Ramos (cell line): Measurements from ENCODE around the gene COL13A1.

ENCODE experiments used
- in situ Hi-C: fragments of 300-500 bp; cut with MboI; formaldehyde crosslinking; loops from one replicate; pipeline ENCODE4 v1.14.3; 2022; ENCODE audit warnings: low sequenced_read_pairs; ENCODE audit not compliant: unreplicated experiment

COL13A1 gene

GRCh38 chr10:69789164-69789576, 12.5 kb upstream of the COL13A1 start:
- in situ Hi-C loops = no loop called here

- in situ Hi-C loops = no loop called here
Observed at GRCh38 chr10:69791812-69792211, 9.9 kb upstream of the COL13A1 start.

- in situ Hi-C loops = no loop called here
Observed at GRCh38 chr10:69792341-69792740, 9.4 kb upstream of the COL13A1 start.

GRCh38 chr10:69794673-69795072, 7.0 kb upstream of the COL13A1 start:
- in situ Hi-C loops = no loop called here

- in situ Hi-C loops = no loop called here
Observed at GRCh38 chr10:69795242-69795934, 6.3 kb upstream of the COL13A1 start.

- in situ Hi-C loops = no loop called here
Observed at GRCh38 chr10:69797959-69798358, 3.7 kb upstream of the COL13A1 start.

- in situ Hi-C loops = no loop called here
Observed at GRCh38 chr10:69800109-69800508, 1.6 kb upstream of the COL13A1 start.

GRCh38 chr10:69800665-69801064, 1.0 kb upstream of the COL13A1 start:
- in situ Hi-C loops = no loop called here

- in situ Hi-C loops = no loop called here
Observed at GRCh38 chr10:69801094-69801433, 642 bp upstream of the COL13A1 start.

- in situ Hi-C loops = no loop called here
Observed at GRCh38 chr10:69802424-69803161, 887 bp downstream of the COL13A1 start.

- in situ Hi-C loops = no loop called here
Observed at GRCh38 chr10:69803809-69804208, 2.1 kb downstream of the COL13A1 start.

GRCh38 chr10:69804775-69805174, 3.1 kb downstream of the COL13A1 start:
- in situ Hi-C loops = no loop called here

GRCh38 chr10:69807122-69807521, 5.4 kb downstream of the COL13A1 start:
- in situ Hi-C loops = no loop called here

GRCh38 chr10:69807696-69808095, 6.0 kb downstream of the COL13A1 start:
- in situ Hi-C loops = no loop called here

GRCh38 chr10:69809318-69809717, 7.6 kb downstream of the COL13A1 start:
- in situ Hi-C loops = no loop called here

GRCh38 chr10:69810097-69810496, 8.4 kb downstream of the COL13A1 start:
- in situ Hi-C loops = no loop called here

- in situ Hi-C loops = no loop called here
Observed at GRCh38 chr10:69810675-69811397, 9.1 kb downstream of the COL13A1 start.

- in situ Hi-C loops = no loop called here
Observed at GRCh38 chr10:69813632-69814031, 11.9 kb downstream of the COL13A1 start.

- in situ Hi-C loops = no loop called here
Observed at GRCh38 chr10:69814251-69814650, 12.5 kb downstream of the COL13A1 start.

- in situ Hi-C loops = no loop called here
Observed at GRCh38 chr10:69815104-69815503, 13.4 kb downstream of the COL13A1 start.

GRCh38 chr10:69816521-69816920, 14.8 kb downstream of the COL13A1 start:
- in situ Hi-C loops = no loop called here
